ENCODE results near the gene PKP3.
"Not testable (repeated sequence)": the region's sequence is repeated elsewhere in the genome, so short reads cannot be mapped to it uniquely, and the experiment has no call there.

GRCh38 chr11:349270-349954, 44.6 kb upstream of the PKP3 start:
- TF ChIP-seq CTCF (IDR thresholded peaks at IDR 0.05 in 8 of 11, conservative IDR thresholded peaks at IDR 0.05 in 3 of 11); POLR2AphosphoS5 (IDR thresholded peaks at IDR 0.05); POLR2A (IDR thresholded peaks at IDR 0.05): not testable (repeated sequence)

Data from spleen (tissue), 7 donors.